Endothelial cell (in vitro differentiated cells): ENCODE measurements around the gene CES5A. TPM values are rescaled to one million over a fixed set of nuclear protein-coding genes. Genes with fewer than 3 reads are reported as not detected.
"Not testable (repeated sequence)": the region's sequence is repeated elsewhere in the genome, so short reads cannot be mapped to it uniquely, and the experiment has no call there.

Experiments used
- DNase-seq: peaks from one replicate; pipeline ENCODE4 v3.0.0; 2021; ENCODE audit warnings: low spot score
- H3K27ac Mint-ChIP-seq: one replicate; pipeline ENCODE4 v1.8.0; 2021; ENCODE audit warnings: mixed read lengths, inconsistent platforms; ENCODE audit not compliant: unreplicated experiment
- H3K27me3 Mint-ChIP-seq: one replicate; pipeline ENCODE4 v1.8.0; 2021; ENCODE audit warnings: mild to moderate bottlenecking, moderate library complexity, mixed read lengths, inconsistent platforms; ENCODE audit not compliant: unreplicated experiment
- H3K36me3 Mint-ChIP-seq: one replicate; pipeline ENCODE4 v1.8.0; 2021; ENCODE audit warnings: mild to moderate bottlenecking, low read depth, mixed read lengths, inconsistent platforms; ENCODE audit not compliant: unreplicated experiment
- H3K4me1 Mint-ChIP-seq: one replicate; pipeline ENCODE4 v1.8.0; 2021; ENCODE audit warnings: mild to moderate bottlenecking, mixed read lengths, inconsistent platforms; ENCODE audit not compliant: unreplicated experiment
- H3K4me3 Mint-ChIP-seq: one replicate; pipeline ENCODE4 v1.8.0; 2021; ENCODE audit warnings: mild to moderate bottlenecking, mixed read lengths, inconsistent platforms; ENCODE audit not compliant: unreplicated experiment
- H3K9me3 Mint-ChIP-seq: one replicate; pipeline ENCODE4 v1.8.0; 2021; ENCODE audit warnings: mixed read lengths, inconsistent platforms; ENCODE audit not compliant: unreplicated experiment
- total RNA-seq: library from RNA; stranded (reverse); fragmentation: NEBNext Ultra II Directional; extraction: Animal tissue kit (Norgen Biotek cat#: 25700); gene quantifications from one replicate; pipeline ENCODE4 v1.2.1, GENCODE V29; 2021; ENCODE audit not compliant: unreplicated experiment
- TF ChIP-seq, protein P1 (sequence below): fragments of 200-600 bp; sonication (generic); IDR thresholded peaks from one replicate; pipeline ENCODE4 v1.5.0; 2021; ENCODE audit warnings: antibody characterized with exemption; ENCODE audit not compliant: unreplicated experiment

CES5A gene
- total RNA-seq, 1 donor from 2014 or later: not detected

DNA sequence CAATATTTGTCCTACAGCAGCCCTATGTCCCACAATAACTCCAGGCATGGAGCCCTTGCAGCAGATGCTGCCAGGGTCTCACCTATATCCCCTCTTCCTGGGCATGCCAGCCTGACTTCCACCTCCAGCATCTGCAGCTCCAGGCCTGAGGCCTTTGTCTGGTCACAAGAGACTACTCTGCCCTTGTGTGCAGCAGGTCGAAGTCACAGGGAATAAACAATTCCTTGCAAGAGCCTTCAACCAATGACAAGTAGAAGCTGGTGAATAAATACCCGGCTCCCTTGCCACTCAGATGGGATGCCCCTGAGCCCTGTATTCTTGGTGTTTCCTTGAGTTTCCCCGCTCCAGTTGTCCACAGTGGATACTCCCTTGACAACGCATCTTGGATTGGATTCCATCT lies 65.3 kb downstream of the CES5A start:
- Mint-ChIP-seq H3K27ac (no peak overlapping the region), H3K27me3 (no peaks in the 10 kb centered on the region), H3K4me3 (no peak overlapping the region), H3K4me1 (peaks cover 3% of the 10 kb centered on the region), H3K9me3 (no peaks in the 10 kb centered on the region), H3K36me3 (no peaks in the 10 kb centered on the region)
- DNase-seq: no peak
- TF ChIP-seq, protein P1, sequence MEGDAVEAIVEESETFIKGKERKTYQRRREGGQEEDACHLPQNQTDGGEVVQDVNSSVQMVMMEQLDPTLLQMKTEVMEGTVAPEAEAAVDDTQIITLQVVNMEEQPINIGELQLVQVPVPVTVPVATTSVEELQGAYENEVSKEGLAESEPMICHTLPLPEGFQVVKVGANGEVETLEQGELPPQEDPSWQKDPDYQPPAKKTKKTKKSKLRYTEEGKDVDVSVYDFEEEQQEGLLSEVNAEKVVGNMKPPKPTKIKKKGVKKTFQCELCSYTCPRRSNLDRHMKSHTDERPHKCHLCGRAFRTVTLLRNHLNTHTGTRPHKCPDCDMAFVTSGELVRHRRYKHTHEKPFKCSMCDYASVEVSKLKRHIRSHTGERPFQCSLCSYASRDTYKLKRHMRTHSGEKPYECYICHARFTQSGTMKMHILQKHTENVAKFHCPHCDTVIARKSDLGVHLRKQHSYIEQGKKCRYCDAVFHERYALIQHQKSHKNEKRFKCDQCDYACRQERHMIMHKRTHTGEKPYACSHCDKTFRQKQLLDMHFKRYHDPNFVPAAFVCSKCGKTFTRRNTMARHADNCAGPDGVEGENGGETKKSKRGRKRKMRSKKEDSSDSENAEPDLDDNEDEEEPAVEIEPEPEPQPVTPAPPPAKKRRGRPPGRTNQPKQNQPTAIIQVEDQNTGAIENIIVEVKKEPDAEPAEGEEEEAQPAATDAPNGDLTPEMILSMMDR: no peak

DNA sequence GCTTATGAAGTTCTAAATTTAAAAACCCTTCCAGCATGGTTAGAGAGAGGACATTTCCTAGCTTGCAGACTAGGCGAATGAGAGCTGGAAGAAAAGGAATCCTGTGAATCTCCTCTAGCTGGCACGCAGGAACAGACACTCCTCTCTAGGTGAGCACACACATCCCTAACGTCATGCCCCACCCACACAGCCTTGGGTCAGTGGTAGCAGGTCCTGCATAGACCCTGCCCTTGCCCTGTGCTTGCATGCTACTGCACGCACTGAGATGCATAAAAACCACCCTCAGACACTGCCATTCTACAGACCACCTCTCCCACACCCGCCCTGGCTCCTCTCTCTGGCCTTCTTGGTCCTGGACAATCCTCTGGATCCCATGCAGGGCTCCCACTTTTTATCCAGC lies 65.8 kb downstream of the CES5A start:
- no peaks in the 10 kb centered on the region for H3K27me3 Mint-ChIP-seq
- TF ChIP-seq, protein P1: no peak
- no peak for DNase-seq
- H3K4me3 Mint-ChIP-seq: no peak overlapping the region
- peaks cover 3% of the 10 kb centered on the region for H3K4me1 Mint-ChIP-seq
- H3K9me3 Mint-ChIP-seq: no peaks in the 10 kb centered on the region
- H3K27ac Mint-ChIP-seq: no peak overlapping the region
- no peaks in the 10 kb centered on the region for H3K36me3 Mint-ChIP-seq

DNA sequence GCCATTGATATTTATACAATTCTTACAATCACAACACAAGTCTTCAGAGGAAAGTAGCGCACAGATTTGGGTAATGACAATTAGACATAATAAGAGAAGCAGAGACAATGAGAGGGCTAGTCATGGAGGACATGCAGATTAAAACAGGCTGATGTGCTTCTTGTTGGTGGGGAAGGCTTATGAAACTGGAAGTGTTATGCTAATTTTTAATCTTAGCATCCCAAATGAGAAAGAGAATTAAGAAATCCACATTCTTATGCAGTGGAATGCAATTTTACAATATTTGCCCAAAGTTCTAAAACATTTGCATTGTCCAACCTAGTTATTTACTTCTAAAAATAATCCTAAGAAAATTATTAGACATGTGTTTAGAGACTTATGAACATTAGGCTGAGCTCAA lies 66.9 kb downstream of the CES5A start:
- not testable (repeated sequence) for H3K4me3 Mint-ChIP-seq, DNase-seq, H3K9me3 Mint-ChIP-seq, H3K4me1 Mint-ChIP-seq, H3K27ac Mint-ChIP-seq, H3K36me3 Mint-ChIP-seq, H3K27me3 Mint-ChIP-seq

DNA sequence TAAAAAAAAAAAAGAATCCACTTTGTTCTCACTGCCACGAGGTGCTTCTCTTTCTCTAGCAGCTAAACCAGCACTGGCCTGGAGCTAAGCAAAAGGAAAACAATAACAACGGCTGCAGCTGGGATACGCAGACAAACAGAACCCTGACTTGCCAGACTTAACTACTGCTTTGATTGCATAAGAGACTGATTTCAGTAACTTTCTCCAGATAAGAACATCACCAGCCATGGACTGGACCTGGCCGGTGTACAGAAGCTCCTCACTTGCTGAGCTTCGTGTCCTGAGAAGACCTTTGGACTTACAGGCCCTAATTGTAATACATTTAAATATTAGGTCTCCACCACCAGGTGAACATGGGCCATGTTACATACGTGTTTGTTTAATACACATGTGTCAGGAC lies 70.1 kb downstream of the CES5A start:
- H3K9me3 Mint-ChIP-seq, H3K27me3 Mint-ChIP-seq, DNase-seq, H3K27ac Mint-ChIP-seq, H3K4me3 Mint-ChIP-seq, H3K4me1 Mint-ChIP-seq, H3K36me3 Mint-ChIP-seq: not testable (repeated sequence)

DNA sequence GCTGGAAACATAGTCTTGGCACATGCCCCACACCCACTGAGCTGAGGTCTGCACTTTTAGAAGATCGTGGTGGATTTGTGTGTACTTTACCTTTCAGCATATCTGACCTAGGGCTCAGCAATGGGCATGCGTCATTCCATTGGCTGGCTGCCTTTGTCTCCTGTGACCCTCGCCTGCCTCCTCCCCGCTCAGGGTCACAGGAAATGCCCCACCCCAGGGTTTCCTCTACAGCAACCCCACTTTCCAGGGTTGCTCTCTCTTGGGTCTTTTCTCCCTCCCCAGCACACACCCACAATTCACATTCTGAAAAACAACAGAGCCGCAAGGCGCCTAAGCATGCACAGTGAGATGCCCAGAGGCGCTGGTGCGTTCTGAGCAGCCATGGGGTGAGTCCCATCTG lies 71.5 kb downstream of the CES5A start:
- H3K27me3 Mint-ChIP-seq, H3K36me3 Mint-ChIP-seq, H3K4me1 Mint-ChIP-seq, DNase-seq, H3K9me3 Mint-ChIP-seq, H3K27ac Mint-ChIP-seq, H3K4me3 Mint-ChIP-seq: not testable (repeated sequence)

Other genes with a start within 250 kb of the CES5A start
- gene SLC6A2, start 219.4 kb downstream of the CES5A start, total RNA-seq: not detected
- gene CES1, start 42.3 kb downstream of the CES5A start, total RNA-seq: not detected